NT2/D1 (cell line): ENCODE measurements around the gene ZNF611.
"Not testable (repeated sequence)": the region's sequence is repeated elsewhere in the genome, so short reads cannot be mapped to it uniquely, and the experiment has no call there.

Experiments
- SUZ12 ChIP-seq: IDR thresholded peaks from 2 replicates; pipeline ENCODE4 v1.6.1; 2011; ENCODE audit not compliant: insufficient read length, insufficient read depth; ENCODE audit errors: extremely low read depth
- ZNF274 ChIP-seq: IDR thresholded peaks from 2 replicates; pipeline ENCODE4 v1.6.1; 2011; ENCODE audit warnings: mild to moderate bottlenecking, low read depth, low read length

DNA sequence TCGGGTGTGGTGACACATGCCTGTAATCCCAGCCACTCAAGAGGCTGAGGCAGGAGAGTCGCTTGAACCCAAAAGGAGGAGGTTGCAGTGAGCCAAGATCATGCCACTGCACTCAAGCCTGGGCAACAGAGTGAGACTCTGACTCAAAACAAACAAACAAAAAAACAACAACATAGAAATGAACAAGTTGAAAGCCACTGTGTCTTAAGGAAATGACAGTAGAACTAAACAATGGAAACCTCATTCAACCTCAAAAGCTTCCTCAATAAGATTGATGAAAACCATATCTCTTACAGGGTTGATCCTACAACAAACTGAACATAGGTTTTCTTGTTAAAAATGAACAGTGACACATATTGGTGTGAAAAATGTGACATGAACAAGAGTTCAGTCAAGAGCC, 21.8 kb downstream of the ZNF611 start:
- TF ChIP-seq ZNF274, SUZ12: not testable (repeated sequence)
